22Rv1 (cell line): ENCODE results near the gene PALD1.

ENCODE experiments used
- H3K27ac ChIP-seq: fragments of 450-650 bp; 2 replicates; pipeline ENCODE4 v1.5.1; 2017
- CTCF ChIP-seq: fragments of 450-650 bp; IDR thresholded peaks from 2 replicates; pipeline ENCODE4 v1.5.1; 2017; ENCODE audit warnings: mild to moderate bottlenecking
- ZFX ChIP-seq: fragments of 450-650 bp; IDR thresholded peaks from 2 replicates; pipeline ENCODE4 v1.6.1; 2017; ENCODE audit warnings: antibody characterized with exemption, borderline replicate concordance

PALD1 gene

GRCh38 chr10:70518695-70519094, 40.1 kb downstream of the PALD1 start:
- H3K27ac ChIP-seq = no peak overlapping the region
- TF ChIP-seq CTCF = no peak
- TF ChIP-seq ZFX = no peak

- no peak overlapping the region for H3K27ac ChIP-seq
- TF ChIP-seq CTCF (no peak), ZFX (no peak)
Observed at GRCh38 chr10:70523057-70523456, 44.5 kb downstream of the PALD1 start.

- no peak for TF ChIP-seq ZFX
- TF ChIP-seq CTCF = no peak
- no peak overlapping the region for H3K27ac ChIP-seq
Observed at GRCh38 chr10:70523549-70523948, 45.0 kb downstream of the PALD1 start.

GRCh38 chr10:70528314-70528713, 49.7 kb downstream of the PALD1 start:
- TF ChIP-seq CTCF (no peak), ZFX (no peak)
- H3K27ac ChIP-seq = no peak overlapping the region

- no peak for TF ChIP-seq ZFX
- TF ChIP-seq CTCF = no peak
- no peak overlapping the region for H3K27ac ChIP-seq
Observed at GRCh38 chr10:70528741-70529362, 50.3 kb downstream of the PALD1 start.

- no peak overlapping the region for H3K27ac ChIP-seq
- no peak for TF ChIP-seq ZFX
- TF ChIP-seq CTCF = no peak
Observed at GRCh38 chr10:70529848-70530247, 51.3 kb downstream of the PALD1 start.

GRCh38 chr10:70530315-70530714, 51.7 kb downstream of the PALD1 start:
- no peak for TF ChIP-seq ZFX
- TF ChIP-seq CTCF = no peak
- H3K27ac ChIP-seq = no peak overlapping the region
